ENCODE results near the gene TMEM237. TPM values are rescaled to one million over a fixed set of nuclear protein-coding genes. Genes with fewer than 3 reads are reported as not detected.

TMEM237 gene
- total RNA-seq, 1 experiment from 2014 or later = 32.8 TPM

DNA sequence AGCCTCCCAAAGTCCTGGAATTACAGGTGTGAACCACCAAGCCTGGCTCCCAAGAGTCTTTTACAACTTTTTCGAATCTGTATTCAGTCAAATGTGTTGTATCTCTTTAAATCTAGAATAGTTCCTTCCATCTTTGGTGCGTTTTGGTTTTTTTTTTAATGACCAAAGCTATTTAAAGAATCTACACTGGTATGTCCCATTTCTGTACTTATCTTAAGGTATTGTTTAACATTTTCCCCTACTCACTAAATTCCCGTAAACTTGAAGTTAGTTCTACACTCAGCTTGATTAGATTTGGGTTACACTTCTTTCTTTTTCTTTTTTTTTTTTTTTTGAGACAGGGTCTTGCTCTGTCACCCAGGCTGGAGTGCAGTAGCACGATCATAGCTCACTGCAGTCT, 63.8 kb downstream of the TMEM237 start:
- Histone ChIP-seq H3K4me2 (ENCODE audit: low read length) (no peak overlapping the region), H3K9me3 (ENCODE audit: low read length) (no peaks in the 10 kb centered on the region), H3K9ac (ENCODE audit: low read length) (no peak overlapping the region), H3K4me1 (ENCODE audit: insufficient read depth, low read length) (no peaks in the 10 kb centered on the region), H3K4me3 (ENCODE audit: low read length) (no peak overlapping the region), H3K79me2 (ENCODE audit: low read length) (no peaks in the 10 kb centered on the region), H3K27me3 (ENCODE audit: low read length) (no peaks in the 10 kb centered on the region), H3K9me2 (replicated peaks; ENCODE audit: low read length) (no peaks in the 10 kb centered on the region), H4K20me1 (ENCODE audit: low read length) (no peaks in the 10 kb centered on the region), H3K36me3 (ENCODE audit: low read depth, low read length) (no peaks in the 10 kb centered on the region), H3K27ac (ENCODE audit: low read length) (no peak overlapping the region), H2AFZ (ENCODE audit: low read length) (no peak overlapping the region), H3F3A (ENCODE audit: low read length, unreplicated experiment) (no peaks in the 10 kb centered on the region)
- no TSS peak for BruUV-seq (replicated peaks)
- no peak for ATAC-seq
- no peak for DNase-seq
- intact Hi-C loops (cut with micrococcal nuclease) = no loop called here
- POLR2A ChIA-PET (ENCODE audit: unreplicated experiment) = no interaction called here
- CTCF ChIA-PET = no interaction called here
- TF ChIP-seq, protein P1, sequence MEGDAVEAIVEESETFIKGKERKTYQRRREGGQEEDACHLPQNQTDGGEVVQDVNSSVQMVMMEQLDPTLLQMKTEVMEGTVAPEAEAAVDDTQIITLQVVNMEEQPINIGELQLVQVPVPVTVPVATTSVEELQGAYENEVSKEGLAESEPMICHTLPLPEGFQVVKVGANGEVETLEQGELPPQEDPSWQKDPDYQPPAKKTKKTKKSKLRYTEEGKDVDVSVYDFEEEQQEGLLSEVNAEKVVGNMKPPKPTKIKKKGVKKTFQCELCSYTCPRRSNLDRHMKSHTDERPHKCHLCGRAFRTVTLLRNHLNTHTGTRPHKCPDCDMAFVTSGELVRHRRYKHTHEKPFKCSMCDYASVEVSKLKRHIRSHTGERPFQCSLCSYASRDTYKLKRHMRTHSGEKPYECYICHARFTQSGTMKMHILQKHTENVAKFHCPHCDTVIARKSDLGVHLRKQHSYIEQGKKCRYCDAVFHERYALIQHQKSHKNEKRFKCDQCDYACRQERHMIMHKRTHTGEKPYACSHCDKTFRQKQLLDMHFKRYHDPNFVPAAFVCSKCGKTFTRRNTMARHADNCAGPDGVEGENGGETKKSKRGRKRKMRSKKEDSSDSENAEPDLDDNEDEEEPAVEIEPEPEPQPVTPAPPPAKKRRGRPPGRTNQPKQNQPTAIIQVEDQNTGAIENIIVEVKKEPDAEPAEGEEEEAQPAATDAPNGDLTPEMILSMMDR (conservative IDR thresholded peaks at IDR 0.05; ENCODE audit: low read depth, low read length) = no peak
- TF ChIP-seq EZH2 (IDR thresholded peaks at IDR 0.05; ENCODE audit: low read length, unreplicated experiment) (no peak), EZH2phosphoT487 (IDR thresholded peaks at IDR 0.05; ENCODE audit: borderline replicate concordance, low read length) (no peak)

DNA sequence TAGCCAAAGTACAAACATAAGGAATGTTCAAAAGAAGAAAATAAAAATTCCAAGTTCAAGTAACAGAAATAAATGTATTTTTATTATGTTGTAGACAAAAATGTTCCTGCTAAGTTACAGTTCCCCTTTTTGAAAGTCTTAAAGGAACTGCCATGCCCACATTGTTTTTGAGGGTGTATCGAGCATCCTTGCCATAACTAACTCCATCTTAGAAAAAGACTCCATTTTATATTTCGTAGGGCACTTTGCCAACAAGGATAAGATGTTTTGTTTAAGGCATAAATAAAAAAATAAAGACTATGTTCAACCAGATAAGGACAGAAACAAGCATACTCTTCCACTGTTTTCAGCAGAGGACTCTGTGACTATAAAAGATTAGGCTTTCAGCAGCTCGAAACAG, 67.3 kb downstream of the TMEM237 start:
- no peak for DNase-seq
- H3K9me3 ChIP-seq (ENCODE audit: low read length) = no peaks in the 10 kb centered on the region
- ChIA-PET POLR2A (ENCODE audit: unreplicated experiment) (no interaction called here), CTCF (no interaction called here)
- H3K27me3 ChIP-seq (ENCODE audit: low read length) = no peaks in the 10 kb centered on the region
- H3F3A ChIP-seq (ENCODE audit: low read length, unreplicated experiment) = no peaks in the 10 kb centered on the region
- BruUV-seq (replicated peaks) = no TSS peak
- no peaks in the 10 kb centered on the region for H3K36me3 ChIP-seq (ENCODE audit: low read depth, low read length)
- intact Hi-C loops (cut with micrococcal nuclease) = no loop called here
- no peak overlapping the region for H3K9ac ChIP-seq (ENCODE audit: low read length)
- H4K20me1 ChIP-seq (ENCODE audit: low read length) = no peaks in the 10 kb centered on the region
- no peak overlapping the region for H2AFZ ChIP-seq (ENCODE audit: low read length)
- ATAC-seq = no peak
- no peak overlapping the region for H3K4me2 ChIP-seq (ENCODE audit: low read length)
- H3K9me2 ChIP-seq (replicated peaks; ENCODE audit: low read length) = no peaks in the 10 kb centered on the region
- no peaks in the 10 kb centered on the region for H3K79me2 ChIP-seq (ENCODE audit: low read length)
- no peak overlapping the region for H3K27ac ChIP-seq (ENCODE audit: low read length)
- H3K4me1 ChIP-seq (ENCODE audit: insufficient read depth, low read length) = no peaks in the 10 kb centered on the region
- no peak overlapping the region for H3K4me3 ChIP-seq (ENCODE audit: low read length)
- TF ChIP-seq EZH2phosphoT487 (IDR thresholded peaks at IDR 0.05; ENCODE audit: borderline replicate concordance, low read length) = no peak
- TF ChIP-seq, protein P1 (conservative IDR thresholded peaks at IDR 0.05; ENCODE audit: low read depth, low read length) = no peak
- no peak for TF ChIP-seq EZH2 (IDR thresholded peaks at IDR 0.05; ENCODE audit: low read length, unreplicated experiment)

DNA sequence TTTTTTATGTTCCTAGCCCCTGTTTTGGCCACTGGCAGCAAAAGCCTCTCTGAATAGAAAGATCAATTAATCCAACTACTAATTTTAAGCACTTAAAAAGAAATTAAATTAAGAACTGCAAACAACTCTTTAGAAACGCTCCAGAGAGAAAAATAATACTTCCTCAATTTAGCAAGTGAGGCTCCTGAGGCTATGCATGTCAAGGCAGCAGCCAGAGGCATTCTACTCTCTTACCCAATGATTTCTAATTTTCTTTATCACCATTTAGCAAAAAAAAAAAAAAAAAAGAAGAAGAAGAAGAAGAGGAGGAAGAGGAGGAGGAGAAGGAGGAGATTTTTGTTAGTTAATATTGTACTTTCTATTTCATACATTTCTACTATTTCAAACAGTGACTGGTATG, 68.5 kb downstream of the TMEM237 start:
- TF ChIP-seq EZH2phosphoT487 (IDR thresholded peaks at IDR 0.05; ENCODE audit: borderline replicate concordance, low read length) (no peak), EZH2 (IDR thresholded peaks at IDR 0.05; ENCODE audit: low read length, unreplicated experiment) (no peak)
- TF ChIP-seq, protein P1 (conservative IDR thresholded peaks at IDR 0.05; ENCODE audit: low read depth, low read length) = no peak
- H3K4me1 ChIP-seq (ENCODE audit: insufficient read depth, low read length) = no peaks in the 10 kb centered on the region
- no peak overlapping the region for H3K9ac ChIP-seq (ENCODE audit: low read length)
- DNase-seq (no peak), ATAC-seq (no peak)
- no peaks in the 10 kb centered on the region for H3K36me3 ChIP-seq (ENCODE audit: low read depth, low read length)
- ChIA-PET CTCF (no interaction called here), POLR2A (ENCODE audit: unreplicated experiment) (no interaction called here)
- no peak overlapping the region for H3K4me2 ChIP-seq (ENCODE audit: low read length)
- H3K9me2 ChIP-seq (replicated peaks; ENCODE audit: low read length) = no peaks in the 10 kb centered on the region
- BruUV-seq (replicated peaks) = no TSS peak
- no peak overlapping the region for H2AFZ ChIP-seq (ENCODE audit: low read length)
- no peaks in the 10 kb centered on the region for H3K27me3 ChIP-seq (ENCODE audit: low read length)
- no peak overlapping the region for H3K4me3 ChIP-seq (ENCODE audit: low read length)
- no peaks in the 10 kb centered on the region for H4K20me1 ChIP-seq (ENCODE audit: low read length)
- H3K9me3 ChIP-seq (ENCODE audit: low read length) = no peaks in the 10 kb centered on the region
- no peak overlapping the region for H3K27ac ChIP-seq (ENCODE audit: low read length)
- no peaks in the 10 kb centered on the region for H3K79me2 ChIP-seq (ENCODE audit: low read length)
- H3F3A ChIP-seq (ENCODE audit: low read length, unreplicated experiment) = no peaks in the 10 kb centered on the region
- intact Hi-C loops (cut with micrococcal nuclease) = no loop called here

Data from PC-3 (cell line).